Measurements from ENCODE around the gene KCNMA1. TPM values are rescaled to one million over a fixed set of nuclear protein-coding genes. Genes with fewer than 3 reads are reported as not detected.

The KCNMA1 gene
- total RNA-seq, 4 donors from 2014 or later = 66.8 to 96.5 (median 78.9) TPM

DNA sequence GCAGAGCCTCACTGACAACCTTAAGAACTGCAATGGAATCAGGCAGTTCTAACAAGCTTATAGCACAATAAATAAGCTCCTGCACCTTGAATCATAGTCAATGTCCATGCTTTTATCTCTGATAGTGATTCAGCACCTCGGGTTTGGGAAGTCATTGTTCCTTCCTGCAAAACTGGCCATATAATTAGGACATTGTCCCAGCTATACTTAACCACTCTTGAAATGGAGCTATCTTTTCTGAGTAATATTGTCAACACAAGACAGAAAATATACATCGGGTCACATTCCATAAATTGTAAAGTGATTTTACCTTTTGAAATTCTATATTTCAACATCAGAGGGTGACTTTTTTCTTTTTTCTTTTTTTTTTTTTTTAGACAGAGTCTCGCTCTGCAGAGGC, 682.8 kb downstream of the KCNMA1 start:
- Histone ChIP-seq H3K4me3 (no peak overlapping the region), H3K4me1 (no peaks in the 10 kb centered on the region), H3K9me3 (no peaks in the 10 kb centered on the region), H3K36me3 (peaks cover 0 to 8% of the 10 kb centered on the region in 2 donors), H3K27me3 (no peaks in the 10 kb centered on the region), H3K27ac (no peak overlapping the region)
- in situ Hi-C loops (cut with MboI; ENCODE audit: low sequenced_read_pairs in 4 of 4) (no loop called here), intact Hi-C loops (cut with DNase I; ENCODE audit: low total_unique reads) (no loop called here)
- ATAC-seq (no peak), DNase-seq (no peak)
- TF ChIP-seq, protein P1, sequence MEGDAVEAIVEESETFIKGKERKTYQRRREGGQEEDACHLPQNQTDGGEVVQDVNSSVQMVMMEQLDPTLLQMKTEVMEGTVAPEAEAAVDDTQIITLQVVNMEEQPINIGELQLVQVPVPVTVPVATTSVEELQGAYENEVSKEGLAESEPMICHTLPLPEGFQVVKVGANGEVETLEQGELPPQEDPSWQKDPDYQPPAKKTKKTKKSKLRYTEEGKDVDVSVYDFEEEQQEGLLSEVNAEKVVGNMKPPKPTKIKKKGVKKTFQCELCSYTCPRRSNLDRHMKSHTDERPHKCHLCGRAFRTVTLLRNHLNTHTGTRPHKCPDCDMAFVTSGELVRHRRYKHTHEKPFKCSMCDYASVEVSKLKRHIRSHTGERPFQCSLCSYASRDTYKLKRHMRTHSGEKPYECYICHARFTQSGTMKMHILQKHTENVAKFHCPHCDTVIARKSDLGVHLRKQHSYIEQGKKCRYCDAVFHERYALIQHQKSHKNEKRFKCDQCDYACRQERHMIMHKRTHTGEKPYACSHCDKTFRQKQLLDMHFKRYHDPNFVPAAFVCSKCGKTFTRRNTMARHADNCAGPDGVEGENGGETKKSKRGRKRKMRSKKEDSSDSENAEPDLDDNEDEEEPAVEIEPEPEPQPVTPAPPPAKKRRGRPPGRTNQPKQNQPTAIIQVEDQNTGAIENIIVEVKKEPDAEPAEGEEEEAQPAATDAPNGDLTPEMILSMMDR (IDR thresholded peaks at IDR 0.05 in 4 of 5, conservative IDR thresholded peaks at IDR 0.05 in 1 of 5) = no peak
- TF ChIP-seq POLR2A (IDR thresholded peaks at IDR 0.05) = no peak

DNA sequence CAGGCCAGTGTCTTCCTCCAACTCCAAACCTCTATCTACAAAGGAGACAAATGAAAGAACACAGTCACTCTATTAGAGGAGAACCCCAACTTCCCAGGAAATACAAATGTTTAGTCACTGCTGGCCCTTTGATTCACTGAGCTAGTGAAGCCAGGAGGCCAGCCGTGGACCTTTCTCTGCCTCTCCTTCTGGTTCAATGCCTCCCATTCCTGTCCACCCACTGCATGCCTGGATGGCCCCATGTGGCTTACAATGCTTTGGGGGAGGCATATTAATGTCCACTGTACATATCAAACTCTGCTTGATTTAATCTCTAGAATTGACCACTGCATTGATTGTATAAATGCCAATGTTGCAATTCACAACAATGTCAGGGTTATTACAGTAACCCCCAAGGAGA, 687.3 kb downstream of the KCNMA1 start:
- TF ChIP-seq, protein P1 (IDR thresholded peaks at IDR 0.05 in 4 of 5, conservative IDR thresholded peaks at IDR 0.05 in 1 of 5) = no peak
- no peak for TF ChIP-seq POLR2A (IDR thresholded peaks at IDR 0.05)
- Histone ChIP-seq H3K4me3 (no peak overlapping the region), H3K4me1 (no peaks in the 10 kb centered on the region), H3K27me3 (no peaks in the 10 kb centered on the region), H3K9me3 (no peaks in the 10 kb centered on the region), H3K36me3 (peaks cover 0 to 13% of the 10 kb centered on the region in 2 donors), H3K27ac (no peak overlapping the region)
- intact Hi-C loops (cut with DNase I; ENCODE audit: low total_unique reads) = no loop called here
- DNase-seq = no peak
- no peak for ATAC-seq
- in situ Hi-C loops (cut with MboI; ENCODE audit: low sequenced_read_pairs in 4 of 4) = no loop called here

DNA sequence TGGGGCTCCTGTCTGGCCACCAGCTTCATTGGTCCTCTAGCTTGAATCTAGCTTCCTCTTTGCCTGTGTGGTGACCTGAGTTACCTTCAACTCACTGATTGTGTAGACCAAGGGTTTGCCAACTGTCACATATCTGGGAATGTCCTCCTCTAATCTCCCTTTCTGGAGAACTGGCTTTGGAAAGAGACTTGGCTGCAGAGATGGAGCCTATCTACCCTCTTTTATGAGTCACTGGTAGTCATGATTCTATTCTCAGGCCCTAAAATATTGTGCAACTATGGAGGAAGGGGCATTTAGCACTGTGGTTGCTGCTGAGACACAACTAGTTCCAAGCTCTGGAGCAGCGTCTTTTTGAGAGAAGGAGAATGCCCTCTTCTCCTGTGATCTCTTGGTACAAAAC, 691.3 kb downstream of the KCNMA1 start:
- no peaks in the 10 kb centered on the region for H3K9me3 ChIP-seq
- intact Hi-C loops (cut with DNase I; ENCODE audit: low total_unique reads) (no loop called here), in situ Hi-C loops (cut with MboI; ENCODE audit: low sequenced_read_pairs in 4 of 4) (no loop called here)
- DNase-seq (peak in 1 of 2 donors; percentile 17), ATAC-seq (peak; percentile 92 to 97)
- H3K36me3 ChIP-seq = peaks cover 0 to 13% of the 10 kb centered on the region in 2 donors
- H3K4me1 ChIP-seq = no peaks in the 10 kb centered on the region
- no peaks in the 10 kb centered on the region for H3K27me3 ChIP-seq
- H3K4me3 ChIP-seq = no peak overlapping the region
- no peak for TF ChIP-seq POLR2A (IDR thresholded peaks at IDR 0.05)
- TF ChIP-seq, protein P1 (IDR thresholded peaks at IDR 0.05 in 4 of 5, conservative IDR thresholded peaks at IDR 0.05 in 1 of 5) = no peak
- H3K27ac ChIP-seq = no peak overlapping the region

DNA sequence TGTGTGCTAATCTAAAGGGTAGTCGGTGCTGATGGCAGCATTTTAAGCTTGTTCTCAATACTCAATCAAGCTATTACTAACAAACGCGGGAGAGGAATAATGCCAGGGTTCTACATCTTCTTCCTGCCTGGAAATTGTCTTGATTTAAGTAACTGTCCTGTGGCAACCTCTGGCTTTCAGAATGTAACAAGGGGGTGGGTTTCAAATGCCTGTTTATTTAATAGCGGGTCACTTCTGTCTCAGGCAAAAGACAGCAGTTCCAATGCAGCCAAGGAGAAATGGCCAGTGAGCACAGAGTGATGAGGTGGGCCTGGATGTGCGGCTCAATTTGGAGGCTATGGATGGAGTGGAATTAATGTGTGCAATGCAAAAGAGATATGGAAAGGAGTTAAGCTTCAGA, 692.4 kb downstream of the KCNMA1 start:
- in situ Hi-C loops (cut with MboI; ENCODE audit: low sequenced_read_pairs in 4 of 4) = no loop called here
- H3K36me3 ChIP-seq = peaks cover 0 to 13% of the 10 kb centered on the region in 2 donors

More for the DNA sequence above, 692.4 kb downstream of the KCNMA1 start:
- intact Hi-C loops (cut with DNase I; ENCODE audit: low total_unique reads) = no loop called here
- no peak for DNase-seq
- no peaks in the 10 kb centered on the region for H3K9me3 ChIP-seq
- no peaks in the 10 kb centered on the region for H3K27me3 ChIP-seq
- no peak overlapping the region for H3K4me3 ChIP-seq
- H3K4me1 ChIP-seq = no peaks in the 10 kb centered on the region
- no peak for ATAC-seq
- TF ChIP-seq, protein P1 (IDR thresholded peaks at IDR 0.05 in 4 of 5, conservative IDR thresholded peaks at IDR 0.05 in 1 of 5) = no peak
- no peak for TF ChIP-seq POLR2A (IDR thresholded peaks at IDR 0.05)
- H3K27ac ChIP-seq = no peak overlapping the region
